ENCODE data around the gene ZFYVE19.

DNA sequence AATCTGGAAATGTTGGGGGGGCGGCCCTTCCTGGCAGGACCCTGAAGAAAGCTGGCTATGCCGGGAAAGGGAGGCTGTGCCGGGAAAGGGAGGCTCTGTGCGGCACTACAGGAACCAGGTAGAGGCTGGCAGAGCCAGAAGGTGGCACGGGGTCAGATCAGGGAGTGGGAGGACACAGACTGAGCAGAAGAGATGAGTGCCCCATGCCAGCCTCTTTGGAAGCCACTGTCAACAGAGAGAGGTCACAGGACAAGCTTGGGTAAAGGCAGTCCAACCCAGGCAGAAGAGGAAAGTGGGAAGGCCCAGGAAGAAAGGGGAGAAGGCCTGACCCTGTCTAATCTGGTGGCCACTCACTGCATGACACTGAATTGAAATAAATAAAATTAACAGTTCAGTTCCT, 35.6 kb upstream of the ZFYVE19 start:
- TF ChIP-seq, protein P1, sequence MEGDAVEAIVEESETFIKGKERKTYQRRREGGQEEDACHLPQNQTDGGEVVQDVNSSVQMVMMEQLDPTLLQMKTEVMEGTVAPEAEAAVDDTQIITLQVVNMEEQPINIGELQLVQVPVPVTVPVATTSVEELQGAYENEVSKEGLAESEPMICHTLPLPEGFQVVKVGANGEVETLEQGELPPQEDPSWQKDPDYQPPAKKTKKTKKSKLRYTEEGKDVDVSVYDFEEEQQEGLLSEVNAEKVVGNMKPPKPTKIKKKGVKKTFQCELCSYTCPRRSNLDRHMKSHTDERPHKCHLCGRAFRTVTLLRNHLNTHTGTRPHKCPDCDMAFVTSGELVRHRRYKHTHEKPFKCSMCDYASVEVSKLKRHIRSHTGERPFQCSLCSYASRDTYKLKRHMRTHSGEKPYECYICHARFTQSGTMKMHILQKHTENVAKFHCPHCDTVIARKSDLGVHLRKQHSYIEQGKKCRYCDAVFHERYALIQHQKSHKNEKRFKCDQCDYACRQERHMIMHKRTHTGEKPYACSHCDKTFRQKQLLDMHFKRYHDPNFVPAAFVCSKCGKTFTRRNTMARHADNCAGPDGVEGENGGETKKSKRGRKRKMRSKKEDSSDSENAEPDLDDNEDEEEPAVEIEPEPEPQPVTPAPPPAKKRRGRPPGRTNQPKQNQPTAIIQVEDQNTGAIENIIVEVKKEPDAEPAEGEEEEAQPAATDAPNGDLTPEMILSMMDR (IDR thresholded peaks at IDR 0.05): no peak
- TF ChIP-seq POLR2A (IDR thresholded peaks at IDR 0.05): no peak
